Measurements from ENCODE around the gene THADA. TPM values are rescaled to one million over a fixed set of nuclear protein-coding genes. Genes with fewer than 3 reads are reported as not detected.

Gene THADA
- total RNA-seq, 4 donors from 2014 or later: 49.9 to 90.2 (median 65.2) TPM

GRCh38 chr2:43435746-43436145 is 160.1 kb downstream of the THADA start:
- intact Hi-C loops (cut with DNase I): no loop called here
- no peaks in the 10 kb centered on the region for H3K27me3 ChIP-seq
- TF ChIP-seq POLR2A (IDR thresholded peaks at IDR 0.05) (no peak), CTCF (IDR thresholded peaks at IDR 0.05) (no peak)

GRCh38 chr2:43430489-43430888 is 165.3 kb downstream of the THADA start:
- no peak overlapping the region for H3K27ac ChIP-seq
- intact Hi-C loops (cut with DNase I): no loop called here
- WGBS, 2 donors: 91 to 96% methylated on average over 2 of the region's 2 CpGs

More at GRCh38 chr2:43435746-43436145, 160.1 kb downstream of the THADA start:
- no peaks in the 10 kb centered on the region for H3K9me3 ChIP-seq
- peaks cover 0 to 16% of the 10 kb centered on the region in 2 donors for H3K4me1 ChIP-seq
- H3K4me3 ChIP-seq (replicated peaks in 1 of 3): no peak overlapping the region
- peak overlapping the region in 2 of 3 donors; percentile 24 to 31 for H3K27ac ChIP-seq
- H3K36me3 ChIP-seq: no peaks in the 10 kb centered on the region
- no peak for DNase-seq

GRCh38 chr2:43429369-43429768 is 166.5 kb downstream of the THADA start:
- Histone ChIP-seq H3K27ac (no peak overlapping the region), H3K27me3 (no peaks in the 10 kb centered on the region)
- intact Hi-C loops (cut with DNase I): no loop called here

More at GRCh38 chr2:43430489-43430888, 165.3 kb downstream of the THADA start:
- no peak overlapping the region for H3K4me3 ChIP-seq (replicated peaks in 1 of 3)
- peaks cover 18 to 20% of the 10 kb centered on the region in 2 donors for H3K4me1 ChIP-seq
- DNase-seq: no peak
- no peak for TF ChIP-seq POLR2A (IDR thresholded peaks at IDR 0.05)
- TF ChIP-seq CTCF (IDR thresholded peaks at IDR 0.05): no peak
- no peaks in the 10 kb centered on the region for H3K36me3 ChIP-seq
- H3K27me3 ChIP-seq: no peaks in the 10 kb centered on the region
- no peaks in the 10 kb centered on the region for H3K9me3 ChIP-seq

GRCh38 chr2:43427032-43427424 is 168.8 kb downstream of the THADA start:
- intact Hi-C loops (cut with DNase I): no loop called here
- Histone ChIP-seq H3K27ac (peak overlapping the region; percentile 58 to 81 (median 63)), H3K27me3 (no peaks in the 10 kb centered on the region), H3K4me1 (peaks cover 20 to 27% of the 10 kb centered on the region in 2 donors), H3K9me3 (no peaks in the 10 kb centered on the region), H3K36me3 (no peaks in the 10 kb centered on the region), H3K4me3 (replicated peaks in 1 of 3) (no peak overlapping the region)
- TF ChIP-seq POLR2A (IDR thresholded peaks at IDR 0.05): no peak
- no peak for TF ChIP-seq CTCF (IDR thresholded peaks at IDR 0.05)
- 89 to 91% methylated on average over 8 of the region's 8 CpGs for WGBS, 2 donors
- DNase-seq: no peak

More at GRCh38 chr2:43429369-43429768, 166.5 kb downstream of the THADA start:
- 97 to 99% methylated on average over 3 of the region's 3 CpGs for whole genome bisulfite sequencing, 2 donors
- no peak for TF ChIP-seq CTCF (IDR thresholded peaks at IDR 0.05)
- TF ChIP-seq POLR2A (IDR thresholded peaks at IDR 0.05): no peak
- H3K9me3 ChIP-seq: no peaks in the 10 kb centered on the region
- H3K4me1 ChIP-seq: peaks cover 20 to 27% of the 10 kb centered on the region in 2 donors
- no peak overlapping the region for H3K4me3 ChIP-seq (replicated peaks in 1 of 3)
- no peak for DNase-seq
- no peaks in the 10 kb centered on the region for H3K36me3 ChIP-seq

GRCh38 chr2:43426305-43427031 is 169.4 kb downstream of the THADA start:
- intact Hi-C loops (cut with DNase I): no loop called here
- TF ChIP-seq CTCF (IDR thresholded peaks at IDR 0.05): no peak
- no peak for TF ChIP-seq POLR2A (IDR thresholded peaks at IDR 0.05)
- Histone ChIP-seq H3K4me1 (peaks cover 20 to 28% of the 10 kb centered on the region in 2 donors), H3K27ac (peak overlapping the region; percentile 58 to 81 (median 63)), H3K9me3 (no peaks in the 10 kb centered on the region), H3K4me3 (replicated peaks in 1 of 3) (no peak overlapping the region), H3K36me3 (no peaks in the 10 kb centered on the region), H3K27me3 (no peaks in the 10 kb centered on the region)
- 51 to 65% methylated on average over 3 of the region's 3 CpGs for WGBS, 2 donors
- DNase-seq: peak; percentile 62 to 74

Measured in thyroid gland (tissue), 4 donors.